ENCODE results near the gene AVL9.

AVL9 gene

GRCh38 chr7:32542595-32542994 lies 47.3 kb downstream of the AVL9 start:
- no peak for TF ChIP-seq FOXK2 (IDR thresholded peaks at IDR 0.05)
- TF ChIP-seq CTBP1 (IDR thresholded peaks at IDR 0.05; ENCODE audit: borderline replicate concordance), result no peak
- no peak for TF ChIP-seq ZNF384 (IDR thresholded peaks at IDR 0.05)
- TF ChIP-seq PKNOX1 (IDR thresholded peaks at IDR 0.05), result no peak
- TF ChIP-seq FOXM1 (IDR thresholded peaks at IDR 0.05; ENCODE audit: borderline replicate concordance), result no peak
- TF ChIP-seq ELF4 (IDR thresholded peaks at IDR 0.05), result no peak
- no peak for TF ChIP-seq SUZ12 (IDR thresholded peaks at IDR 0.05)
- no peak for TF ChIP-seq NFRKB (IDR thresholded peaks at IDR 0.05)
- TF ChIP-seq LEF1 (IDR thresholded peaks at IDR 0.05; ENCODE audit: borderline replicate concordance), result no peak
- no peak for TF ChIP-seq SP1 (IDR thresholded peaks at IDR 0.05)
- POLR2A ChIA-PET, result no interaction called here
- CTCF ChIA-PET, result no interaction called here
- no peak for DNase-seq (ENCODE audit: extremely low spot score)

- ChIA-PET POLR2A (no interaction called here), CTCF (no interaction called here)
- TF ChIP-seq ARNT (IDR thresholded peaks at IDR 0.05) (no peak), FOXM1 (IDR thresholded peaks at IDR 0.05; ENCODE audit: borderline replicate concordance) (no peak), BHLHE40 (IDR thresholded peaks at IDR 0.05; ENCODE audit: borderline replicate concordance) (no peak), FOXA1 (IDR thresholded peaks at IDR 0.05) (no peak), LEF1 (IDR thresholded peaks at IDR 0.05; ENCODE audit: borderline replicate concordance) (no peak), FOXK2 (IDR thresholded peaks at IDR 0.05) (no peak), NFRKB (IDR thresholded peaks at IDR 0.05) (no peak), ELF4 (IDR thresholded peaks at IDR 0.05) (no peak), HDGF (IDR thresholded peaks at IDR 0.05; ENCODE audit: borderline replicate concordance) (no peak), TARDBP (IDR thresholded peaks at IDR 0.05) (no peak), CTBP1 (IDR thresholded peaks at IDR 0.05; ENCODE audit: borderline replicate concordance) (no peak), SP1 (IDR thresholded peaks at IDR 0.05) (no peak), PKNOX1 (IDR thresholded peaks at IDR 0.05) (no peak)
- DNase-seq (ENCODE audit: extremely low spot score), result no peak
Measured at GRCh38 chr7:32559480-32559879, 64.2 kb downstream of the AVL9 start.

- DNase-seq (ENCODE audit: extremely low spot score), result no peak
- POLR2A ChIA-PET, result no interaction called here
- CTCF ChIA-PET, result no interaction called here
- no peak for TF ChIP-seq TARDBP (IDR thresholded peaks at IDR 0.05)
- TF ChIP-seq ZNF384 (IDR thresholded peaks at IDR 0.05), result no peak
- no peak for TF ChIP-seq LEF1 (IDR thresholded peaks at IDR 0.05; ENCODE audit: borderline replicate concordance)
- TF ChIP-seq SUZ12 (IDR thresholded peaks at IDR 0.05), result no peak
- no peak for TF ChIP-seq FOXK2 (IDR thresholded peaks at IDR 0.05)
- no peak for TF ChIP-seq ARNT (IDR thresholded peaks at IDR 0.05)
- no peak for TF ChIP-seq FOXA1 (IDR thresholded peaks at IDR 0.05)
- TF ChIP-seq NFRKB (IDR thresholded peaks at IDR 0.05), result no peak
- no peak for TF ChIP-seq HDGF (IDR thresholded peaks at IDR 0.05; ENCODE audit: borderline replicate concordance)
- no peak for TF ChIP-seq FOXM1 (IDR thresholded peaks at IDR 0.05; ENCODE audit: borderline replicate concordance)
- TF ChIP-seq PKNOX1 (IDR thresholded peaks at IDR 0.05), result no peak
- TF ChIP-seq L3MBTL2 (conservative IDR thresholded peaks at IDR 0.05), result no peak
- TF ChIP-seq CTBP1 (IDR thresholded peaks at IDR 0.05; ENCODE audit: borderline replicate concordance), result no peak
- no peak for TF ChIP-seq SP1 (IDR thresholded peaks at IDR 0.05)
- TF ChIP-seq ELF4 (IDR thresholded peaks at IDR 0.05), result no peak
- no peak for TF ChIP-seq BHLHE40 (IDR thresholded peaks at IDR 0.05; ENCODE audit: borderline replicate concordance)
Measured at GRCh38 chr7:32560075-32560474, 64.8 kb downstream of the AVL9 start.

- ChIA-PET CTCF (interaction anchor here (0.6 to 0.7 kb wide), 2 partner anchors 147 to 773 kb away, joined by 3 to 5 read pairs; no protein-coding TSS in a partner anchor), POLR2A (no interaction called here)
- no peak for DNase-seq (ENCODE audit: extremely low spot score)
- TF ChIP-seq BHLHE40 (IDR thresholded peaks at IDR 0.05; ENCODE audit: borderline replicate concordance) (no peak), FOXM1 (IDR thresholded peaks at IDR 0.05; ENCODE audit: borderline replicate concordance) (no peak), LEF1 (IDR thresholded peaks at IDR 0.05; ENCODE audit: borderline replicate concordance) (no peak), HDGF (IDR thresholded peaks at IDR 0.05; ENCODE audit: borderline replicate concordance) (no peak), SUZ12 (IDR thresholded peaks at IDR 0.05) (no peak), PKNOX1 (IDR thresholded peaks at IDR 0.05) (no peak), FOXK2 (IDR thresholded peaks at IDR 0.05) (no peak), CTBP1 (IDR thresholded peaks at IDR 0.05; ENCODE audit: borderline replicate concordance) (no peak), TARDBP (IDR thresholded peaks at IDR 0.05) (no peak), FOXA1 (IDR thresholded peaks at IDR 0.05) (no peak), SP1 (IDR thresholded peaks at IDR 0.05) (no peak), ELF4 (IDR thresholded peaks at IDR 0.05) (no peak), NFRKB (IDR thresholded peaks at IDR 0.05) (no peak)
Measured at GRCh38 chr7:32561613-32562012, 66.3 kb downstream of the AVL9 start.

GRCh38 chr7:32564542-32564941 lies 69.3 kb downstream of the AVL9 start:
- no peak for TF ChIP-seq FOXA1 (IDR thresholded peaks at IDR 0.05)
- no peak for TF ChIP-seq SP1 (IDR thresholded peaks at IDR 0.05)
- TF ChIP-seq FOXM1 (IDR thresholded peaks at IDR 0.05; ENCODE audit: borderline replicate concordance), result no peak
- TF ChIP-seq LEF1 (IDR thresholded peaks at IDR 0.05; ENCODE audit: borderline replicate concordance), result no peak
- TF ChIP-seq PKNOX1 (IDR thresholded peaks at IDR 0.05), result no peak
- no peak for TF ChIP-seq FOXK2 (IDR thresholded peaks at IDR 0.05)
- no peak for TF ChIP-seq CTBP1 (IDR thresholded peaks at IDR 0.05; ENCODE audit: borderline replicate concordance)
- TF ChIP-seq NFRKB (IDR thresholded peaks at IDR 0.05), result no peak
- no peak for TF ChIP-seq TARDBP (IDR thresholded peaks at IDR 0.05)
- TF ChIP-seq BHLHE40 (IDR thresholded peaks at IDR 0.05; ENCODE audit: borderline replicate concordance), result no peak
- no peak for TF ChIP-seq HDGF (IDR thresholded peaks at IDR 0.05; ENCODE audit: borderline replicate concordance)
- TF ChIP-seq L3MBTL2 (conservative IDR thresholded peaks at IDR 0.05), result no peak
- ChIA-PET CTCF (no interaction called here), POLR2A (no interaction called here)
- DNase-seq (ENCODE audit: extremely low spot score), result no peak

All from HEK293T (cell line).